ENCODE data around the gene KDM4C. TPM values are rescaled to one million over a fixed set of nuclear protein-coding genes. Genes with fewer than 3 reads are reported as not detected.

Gene KDM4C
- total RNA-seq, 1 experiment from 2014 or later: 7.1 TPM

DNA sequence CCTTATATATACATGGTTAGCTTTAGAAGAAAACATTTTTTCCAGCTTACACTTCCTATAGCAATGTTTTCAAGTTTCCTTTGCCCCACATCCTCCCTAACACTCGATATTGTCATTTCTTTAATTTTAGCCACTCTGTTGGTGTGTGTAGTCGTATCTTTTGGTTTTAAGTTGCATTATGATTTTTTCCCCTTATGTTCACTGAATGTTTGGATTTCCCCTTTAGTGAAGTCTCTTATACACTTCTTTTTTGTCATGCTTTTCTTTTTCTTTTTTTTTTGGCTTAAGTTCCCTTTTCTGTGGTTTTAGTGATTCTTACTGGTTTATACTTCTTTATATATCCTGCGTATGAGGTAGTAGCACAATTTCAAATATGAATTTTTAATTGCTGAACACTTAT is 58.8 kb downstream of the KDM4C start:
- DNase-seq (ENCODE audit: low read depth, low spot score) (no peak), ATAC-seq (no peak)
- TF ChIP-seq SIN3A (IDR thresholded peaks at IDR 0.05; ENCODE audit: borderline replicate concordance, insufficient read depth, low read depth, low read length): no peak
- TF ChIP-seq POLR2AphosphoS5 (IDR thresholded peaks at IDR 0.05; ENCODE audit: low read depth, low read length): no peak
- TF ChIP-seq, protein P1, sequence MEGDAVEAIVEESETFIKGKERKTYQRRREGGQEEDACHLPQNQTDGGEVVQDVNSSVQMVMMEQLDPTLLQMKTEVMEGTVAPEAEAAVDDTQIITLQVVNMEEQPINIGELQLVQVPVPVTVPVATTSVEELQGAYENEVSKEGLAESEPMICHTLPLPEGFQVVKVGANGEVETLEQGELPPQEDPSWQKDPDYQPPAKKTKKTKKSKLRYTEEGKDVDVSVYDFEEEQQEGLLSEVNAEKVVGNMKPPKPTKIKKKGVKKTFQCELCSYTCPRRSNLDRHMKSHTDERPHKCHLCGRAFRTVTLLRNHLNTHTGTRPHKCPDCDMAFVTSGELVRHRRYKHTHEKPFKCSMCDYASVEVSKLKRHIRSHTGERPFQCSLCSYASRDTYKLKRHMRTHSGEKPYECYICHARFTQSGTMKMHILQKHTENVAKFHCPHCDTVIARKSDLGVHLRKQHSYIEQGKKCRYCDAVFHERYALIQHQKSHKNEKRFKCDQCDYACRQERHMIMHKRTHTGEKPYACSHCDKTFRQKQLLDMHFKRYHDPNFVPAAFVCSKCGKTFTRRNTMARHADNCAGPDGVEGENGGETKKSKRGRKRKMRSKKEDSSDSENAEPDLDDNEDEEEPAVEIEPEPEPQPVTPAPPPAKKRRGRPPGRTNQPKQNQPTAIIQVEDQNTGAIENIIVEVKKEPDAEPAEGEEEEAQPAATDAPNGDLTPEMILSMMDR (IDR thresholded peaks at IDR 0.05): no peak
- TF ChIP-seq, protein P2, sequence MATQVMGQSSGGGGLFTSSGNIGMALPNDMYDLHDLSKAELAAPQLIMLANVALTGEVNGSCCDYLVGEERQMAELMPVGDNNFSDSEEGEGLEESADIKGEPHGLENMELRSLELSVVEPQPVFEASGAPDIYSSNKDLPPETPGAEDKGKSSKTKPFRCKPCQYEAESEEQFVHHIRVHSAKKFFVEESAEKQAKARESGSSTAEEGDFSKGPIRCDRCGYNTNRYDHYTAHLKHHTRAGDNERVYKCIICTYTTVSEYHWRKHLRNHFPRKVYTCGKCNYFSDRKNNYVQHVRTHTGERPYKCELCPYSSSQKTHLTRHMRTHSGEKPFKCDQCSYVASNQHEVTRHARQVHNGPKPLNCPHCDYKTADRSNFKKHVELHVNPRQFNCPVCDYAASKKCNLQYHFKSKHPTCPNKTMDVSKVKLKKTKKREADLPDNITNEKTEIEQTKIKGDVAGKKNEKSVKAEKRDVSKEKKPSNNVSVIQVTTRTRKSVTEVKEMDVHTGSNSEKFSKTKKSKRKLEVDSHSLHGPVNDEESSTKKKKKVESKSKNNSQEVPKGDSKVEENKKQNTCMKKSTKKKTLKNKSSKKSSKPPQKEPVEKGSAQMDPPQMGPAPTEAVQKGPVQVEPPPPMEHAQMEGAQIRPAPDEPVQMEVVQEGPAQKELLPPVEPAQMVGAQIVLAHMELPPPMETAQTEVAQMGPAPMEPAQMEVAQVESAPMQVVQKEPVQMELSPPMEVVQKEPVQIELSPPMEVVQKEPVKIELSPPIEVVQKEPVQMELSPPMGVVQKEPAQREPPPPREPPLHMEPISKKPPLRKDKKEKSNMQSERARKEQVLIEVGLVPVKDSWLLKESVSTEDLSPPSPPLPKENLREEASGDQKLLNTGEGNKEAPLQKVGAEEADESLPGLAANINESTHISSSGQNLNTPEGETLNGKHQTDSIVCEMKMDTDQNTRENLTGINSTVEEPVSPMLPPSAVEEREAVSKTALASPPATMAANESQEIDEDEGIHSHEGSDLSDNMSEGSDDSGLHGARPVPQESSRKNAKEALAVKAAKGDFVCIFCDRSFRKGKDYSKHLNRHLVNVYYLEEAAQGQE (IDR thresholded peaks at IDR 0.05; ENCODE audit: insufficient read depth in 1 of 2, low read depth in 2 of 2, low read length in 1 of 2): no peak
- no peak for TF ChIP-seq TCF7L2 (IDR thresholded peaks at IDR 0.05; ENCODE audit: low read depth, low read length)
- in situ Hi-C loops (cut with HindIII; ENCODE audit: low pct_unique_long_range_greater_than_20kb, low sequenced_read_pairs): no loop called here
- no peaks in the 10 kb centered on the region for H3K4me1 ChIP-seq (ENCODE audit: control insufficient read depth, insufficient read depth, low read length)
- ChIA-PET POLR2A (interaction anchor here (0.7 kb wide), 1 partner anchor 75 kb away, joined by 4 read pairs; no protein-coding TSS in a partner anchor), CTCF (no interaction called here)
- intact Hi-C loops (cut with micrococcal nuclease; ENCODE audit: unreplicated experiment): no loop called here
- no TSS peak for BruUV-seq (replicated peaks)
- H3K27ac ChIP-seq (ENCODE audit: low read length): no peak overlapping the region
- no peak overlapping the region for H3K4me3 ChIP-seq (ENCODE audit: low read depth in 2 of 2, low read length in 2 of 2)
- H3K9me3 ChIP-seq (ENCODE audit: control insufficient read depth, insufficient read depth, low read depth, low read length): no peaks in the 10 kb centered on the region
- H3K36me3 ChIP-seq (ENCODE audit: control insufficient read depth, insufficient read depth, low read length): no peaks in the 10 kb centered on the region
- no peaks in the 10 kb centered on the region for H3K27me3 ChIP-seq (ENCODE audit: control insufficient read depth, insufficient read depth, low read length)

GRCh38 chr9:6818292-6818922 is 60.6 kb downstream of the KDM4C start:
- no peaks in the 10 kb centered on the region for H3K4me1 ChIP-seq (ENCODE audit: control insufficient read depth, insufficient read depth, low read length)
- ChIA-PET POLR2A (no interaction called here), CTCF (no interaction called here)
- H3K9me3 ChIP-seq (ENCODE audit: control insufficient read depth, insufficient read depth, low read depth, low read length): no peaks in the 10 kb centered on the region
- ATAC-seq (no peak), DNase-seq (ENCODE audit: low read depth, low spot score) (no peak)
- H3K27ac ChIP-seq (ENCODE audit: low read length): no peak overlapping the region
- TF ChIP-seq, protein P1 (IDR thresholded peaks at IDR 0.05): no peak
- TF ChIP-seq TCF7L2 (IDR thresholded peaks at IDR 0.05; ENCODE audit: low read depth, low read length) (no peak), SIN3A (IDR thresholded peaks at IDR 0.05; ENCODE audit: borderline replicate concordance, insufficient read depth, low read depth, low read length) (no peak), POLR2AphosphoS5 (IDR thresholded peaks at IDR 0.05; ENCODE audit: low read depth, low read length) (no peak)
- TF ChIP-seq, protein P2 (IDR thresholded peaks at IDR 0.05; ENCODE audit: insufficient read depth in 1 of 2, low read depth in 2 of 2, low read length in 1 of 2): no peak
- H3K27me3 ChIP-seq (ENCODE audit: control insufficient read depth, insufficient read depth, low read length): no peaks in the 10 kb centered on the region
- intact Hi-C loops (cut with micrococcal nuclease; ENCODE audit: unreplicated experiment) (no loop called here), in situ Hi-C loops (cut with HindIII; ENCODE audit: low pct_unique_long_range_greater_than_20kb, low sequenced_read_pairs) (no loop called here)
- no peaks in the 10 kb centered on the region for H3K36me3 ChIP-seq (ENCODE audit: control insufficient read depth, insufficient read depth, low read length)
- no peak overlapping the region for H3K4me3 ChIP-seq (ENCODE audit: low read depth in 2 of 2, low read length in 2 of 2)
- BruUV-seq (replicated peaks): no TSS peak
